G401.6 (cell line): ENCODE measurements around the gene SMIM29.
A peak's percentile ranks its signal among the peaks of the same experiment; 100 is the strongest.
"Not testable (repeated sequence)": the region's sequence is repeated elsewhere in the genome, so short reads cannot be mapped to it uniquely, and the experiment has no call there.

Source experiments
- FAIRE-seq: peaks from 2 replicates; lab custom pipeline; 2012; peaks lifted over from hg19 to GRCh38; lab: Jason Lieb, UNC

SMIM29 gene

DNA sequence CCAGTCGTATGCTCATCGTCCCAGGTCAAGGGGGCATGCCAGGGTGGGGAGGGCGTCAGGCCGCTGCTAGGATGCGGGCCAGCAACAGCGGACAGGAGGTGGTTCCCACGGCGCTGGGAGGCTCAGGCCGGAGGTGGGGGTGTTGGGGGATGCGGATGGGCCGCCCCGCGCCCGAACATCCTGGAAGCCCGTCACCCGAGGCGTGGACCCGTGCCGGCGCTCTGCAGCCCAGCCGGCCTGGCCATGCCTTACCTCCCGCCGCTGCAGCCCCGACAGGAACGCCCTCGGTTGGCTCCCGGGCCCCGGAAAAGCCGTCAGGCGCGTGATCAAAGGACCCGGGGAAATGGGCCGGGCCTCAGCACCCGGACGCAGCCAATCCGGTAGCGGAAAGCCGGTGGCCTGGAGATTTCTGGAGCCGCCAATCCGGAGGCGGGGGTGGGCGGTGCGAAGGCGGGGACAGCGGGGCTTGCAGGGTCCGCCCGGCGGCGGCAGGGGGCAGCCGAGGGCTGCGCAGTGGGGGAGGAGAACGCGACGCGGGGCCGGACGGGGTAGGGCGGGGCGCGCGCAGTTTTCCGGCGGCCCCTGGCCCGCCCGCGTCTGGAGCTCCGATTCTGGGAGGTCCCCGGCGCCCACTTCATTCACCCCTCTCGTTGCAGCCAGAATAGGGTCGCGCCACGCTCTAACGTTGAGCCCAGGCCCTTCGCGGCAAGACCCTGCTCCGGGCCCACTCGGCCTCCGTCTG is at the start of gene SMIM29:
SMIM29 (minus strand) TSS at position 280 of the 742 bp plus-strand sequence. CDS start 1,215 bp downstream, outside the sequence.
- FAIRE-seq = peak; percentile 72

DNA sequence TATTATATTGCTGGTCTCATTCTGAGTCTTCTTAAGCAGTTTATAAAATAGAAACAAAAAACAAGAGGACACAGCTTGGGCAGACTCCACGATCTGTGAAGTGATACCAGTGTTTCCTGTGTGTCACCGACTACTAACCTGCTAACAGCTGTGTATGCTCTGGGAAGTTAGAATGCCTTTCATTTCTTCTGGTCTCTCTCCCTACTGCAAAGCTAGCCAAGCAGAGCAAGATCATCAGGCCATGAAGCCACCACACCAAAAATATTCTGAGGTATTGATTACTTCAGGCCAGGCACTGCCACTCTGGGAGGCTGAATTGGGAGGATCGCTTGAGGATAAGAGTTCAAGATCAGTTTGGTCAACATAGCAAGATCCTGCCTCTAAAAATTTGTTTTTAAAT is 46.9 kb upstream of the SMIM29 start:
- FAIRE-seq = no peak

DNA sequence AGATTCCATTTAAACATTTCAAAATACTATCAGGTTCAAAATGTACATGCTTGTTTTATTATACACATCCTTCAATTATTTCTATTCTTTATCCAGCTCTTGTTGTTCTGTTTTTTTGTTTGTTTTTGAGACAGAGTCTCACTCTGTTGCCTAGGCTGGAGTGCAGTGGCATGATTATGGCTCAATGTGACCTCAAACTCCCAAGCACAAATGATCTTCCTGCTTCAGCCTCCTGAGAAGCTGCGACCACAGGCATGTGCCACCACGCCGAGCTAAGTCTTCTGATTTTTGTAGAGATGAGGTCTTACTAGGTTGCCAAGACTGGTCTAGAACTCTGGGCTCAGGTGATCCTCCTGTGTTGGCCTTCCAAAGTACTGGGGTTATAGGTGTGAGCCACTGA is 44.1 kb upstream of the SMIM29 start:
- FAIRE-seq = no peak

GRCh38 chr6:34289137-34289536 is 40.3 kb upstream of the SMIM29 start:
- FAIRE-seq = no peak

DNA sequence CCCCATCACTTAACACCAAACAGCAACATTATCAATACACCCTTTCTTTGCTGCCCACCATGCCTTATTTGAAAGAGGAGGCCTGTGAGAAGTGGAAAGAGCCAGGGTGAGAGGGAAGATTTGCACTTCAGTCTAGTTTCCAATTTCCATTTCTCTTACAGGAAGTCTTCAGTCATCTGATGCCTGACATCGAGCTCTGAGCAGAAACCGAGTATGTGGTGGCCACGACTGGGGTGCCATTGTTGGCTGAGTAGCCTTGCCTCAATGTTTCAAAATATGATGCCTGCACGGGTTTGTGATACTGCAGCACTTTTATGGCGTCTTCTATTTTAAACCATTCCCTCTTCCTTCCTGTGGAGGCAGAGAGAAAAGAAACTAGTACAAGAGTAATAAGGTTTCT is 39.8 kb upstream of the SMIM29 start:
- no peak for FAIRE-seq

- FAIRE-seq = no peak
Measured at GRCh38 chr6:34285448-34286164, 36.8 kb upstream of the SMIM29 start.

DNA sequence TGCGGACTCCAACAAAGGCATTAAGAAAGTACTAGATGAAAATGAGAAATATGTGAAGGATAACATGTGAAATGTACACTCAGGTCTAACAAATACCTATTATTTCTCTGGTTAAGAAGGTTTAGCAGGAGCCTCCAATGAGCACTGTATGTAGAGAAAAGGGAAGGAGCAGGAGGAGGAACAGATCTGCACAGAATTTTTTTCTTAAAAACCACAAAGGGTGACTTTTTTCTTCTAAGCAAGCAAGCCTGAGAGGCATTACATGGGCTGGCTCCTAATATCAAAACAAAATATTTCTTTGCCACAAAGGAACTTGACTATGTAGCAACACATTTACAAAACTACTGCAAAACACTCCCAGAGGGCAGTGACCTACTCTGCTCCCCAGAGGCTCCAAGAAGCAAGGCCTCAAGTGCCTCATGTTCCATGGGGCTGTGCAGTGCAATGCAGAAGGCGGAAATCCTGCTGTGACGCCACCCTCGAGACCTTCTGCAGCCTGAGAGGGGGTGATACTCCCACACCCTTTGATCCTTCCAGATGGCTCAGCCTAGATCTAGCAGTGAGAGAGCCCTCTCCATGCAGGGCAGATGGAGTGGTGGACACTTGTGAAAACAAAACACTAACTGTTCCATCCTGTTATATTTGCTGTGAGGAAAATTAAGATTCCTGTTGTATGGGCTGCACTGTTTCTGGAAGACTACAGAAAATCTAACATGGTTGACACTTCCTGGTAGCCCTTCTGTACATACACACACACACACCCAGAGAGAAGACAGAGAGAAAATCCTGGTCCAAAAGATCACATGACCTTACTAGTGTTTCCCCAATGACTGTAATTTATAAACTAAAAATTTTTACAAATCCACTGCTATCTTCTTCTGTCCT is 36.0 kb upstream of the SMIM29 start:
- FAIRE-seq = no peak

- no peak for FAIRE-seq
Measured at GRCh38 chr6:34281702-34282334, 33.0 kb upstream of the SMIM29 start.

- no peak for FAIRE-seq
Measured at GRCh38 chr6:34280216-34280615, 31.4 kb upstream of the SMIM29 start.

DNA sequence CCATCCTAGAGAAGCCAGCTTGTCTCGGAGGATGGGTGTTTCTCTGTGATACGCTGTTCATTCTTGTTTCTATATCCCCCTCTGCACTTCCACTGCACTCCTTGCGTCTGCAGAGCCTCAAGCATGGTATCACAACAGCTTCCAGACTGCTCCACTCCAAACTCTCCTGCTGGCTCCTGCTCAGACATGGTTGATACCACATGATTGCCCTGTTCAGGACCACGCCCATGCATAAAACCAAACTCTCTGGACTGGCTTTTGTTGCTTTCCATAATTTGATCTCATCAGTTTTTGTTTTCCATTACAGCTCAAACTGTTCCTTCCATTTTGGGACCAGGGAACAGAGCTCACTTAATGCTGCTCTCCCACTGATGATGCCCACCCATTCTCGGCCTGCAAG is 30.0 kb upstream of the SMIM29 start:
- no peak for FAIRE-seq

- no peak for FAIRE-seq
Measured at GRCh38 chr6:34277763-34278112, 28.9 kb upstream of the SMIM29 start.

- no peak for FAIRE-seq
Measured at GRCh38 chr6:34276881-34277762, 28.3 kb upstream of the SMIM29 start.

DNA sequence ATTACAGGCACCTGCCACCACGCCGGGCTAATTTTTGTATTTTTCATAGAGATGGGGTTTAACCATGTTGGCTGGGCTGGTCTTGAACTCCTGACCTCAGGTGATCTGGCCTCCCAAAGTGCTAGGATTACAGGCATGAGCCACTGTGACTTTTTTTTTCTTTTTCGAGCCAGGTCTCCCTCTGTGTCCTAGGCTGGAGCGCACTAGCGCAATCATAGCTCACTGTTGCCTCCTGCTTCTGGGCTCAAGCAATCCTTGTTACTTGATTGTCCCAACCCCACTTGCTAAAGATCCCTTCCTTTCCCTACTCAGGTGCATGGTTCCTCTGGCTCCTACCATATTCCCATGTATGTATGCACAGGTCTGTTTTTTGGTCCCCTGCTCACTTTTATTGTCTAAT is 27.4 kb upstream of the SMIM29 start:
- FAIRE-seq = no peak

GRCh38 chr6:34275128-34275804 is 26.5 kb upstream of the SMIM29 start:
- no peak for FAIRE-seq

GRCh38 chr6:34274129-34274528 is 25.3 kb upstream of the SMIM29 start:
- no peak for FAIRE-seq

GRCh38 chr6:34273242-34273805 is 24.5 kb upstream of the SMIM29 start:
- no peak for FAIRE-seq

DNA sequence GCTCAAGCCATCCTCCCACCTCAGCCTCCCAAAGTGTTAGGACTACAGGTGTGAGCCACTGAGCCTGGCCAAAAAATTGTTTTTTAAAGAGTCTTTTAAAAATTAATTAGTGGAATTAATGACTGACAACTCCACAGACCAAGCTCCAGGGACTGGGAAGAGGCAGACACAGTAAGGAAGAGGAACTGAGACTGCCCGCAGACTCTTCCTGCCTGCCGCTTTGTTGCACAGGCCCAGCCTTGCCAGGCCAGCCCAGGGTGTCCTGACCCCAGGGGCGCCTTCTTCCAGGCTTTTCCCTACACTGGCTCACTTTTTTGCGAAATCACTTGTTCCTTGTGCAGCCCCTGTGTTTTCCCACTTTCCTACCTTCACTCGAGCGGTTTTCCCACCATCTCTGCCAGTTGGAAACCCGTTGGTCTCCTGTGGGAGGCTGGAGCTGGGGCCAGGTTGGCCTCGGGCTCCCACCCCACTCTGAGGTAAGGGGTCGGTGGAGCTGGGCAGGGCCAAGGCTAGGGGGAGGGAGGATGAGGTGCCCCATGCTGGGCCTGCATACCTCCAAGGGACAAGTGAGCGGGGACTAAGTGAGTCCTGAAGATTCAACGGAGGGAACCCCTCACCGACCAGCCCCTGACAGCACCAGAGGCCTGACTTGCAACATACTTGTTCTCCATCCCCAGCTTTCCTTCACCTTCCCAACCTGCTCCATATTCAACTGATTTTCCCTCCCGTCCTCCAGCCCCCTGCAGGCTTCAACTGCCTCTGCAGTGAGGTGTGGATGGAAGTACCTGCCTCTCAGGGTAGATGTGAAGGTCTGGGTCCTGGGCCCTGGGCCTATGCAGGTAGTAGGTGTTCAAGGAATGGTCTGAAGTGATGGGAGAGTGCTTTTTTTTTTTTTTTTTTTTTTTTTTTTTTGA is 23.5 kb upstream of the SMIM29 start:
- no peak for FAIRE-seq

GRCh38 chr6:34269658-34270341 is 21.0 kb upstream of the SMIM29 start:
- FAIRE-seq = not testable (repeated sequence)

- FAIRE-seq = not testable (repeated sequence)
Measured at GRCh38 chr6:34269132-34269531, 20.3 kb upstream of the SMIM29 start.
